ENCODE results near the gene KCNQ1.

DNA sequence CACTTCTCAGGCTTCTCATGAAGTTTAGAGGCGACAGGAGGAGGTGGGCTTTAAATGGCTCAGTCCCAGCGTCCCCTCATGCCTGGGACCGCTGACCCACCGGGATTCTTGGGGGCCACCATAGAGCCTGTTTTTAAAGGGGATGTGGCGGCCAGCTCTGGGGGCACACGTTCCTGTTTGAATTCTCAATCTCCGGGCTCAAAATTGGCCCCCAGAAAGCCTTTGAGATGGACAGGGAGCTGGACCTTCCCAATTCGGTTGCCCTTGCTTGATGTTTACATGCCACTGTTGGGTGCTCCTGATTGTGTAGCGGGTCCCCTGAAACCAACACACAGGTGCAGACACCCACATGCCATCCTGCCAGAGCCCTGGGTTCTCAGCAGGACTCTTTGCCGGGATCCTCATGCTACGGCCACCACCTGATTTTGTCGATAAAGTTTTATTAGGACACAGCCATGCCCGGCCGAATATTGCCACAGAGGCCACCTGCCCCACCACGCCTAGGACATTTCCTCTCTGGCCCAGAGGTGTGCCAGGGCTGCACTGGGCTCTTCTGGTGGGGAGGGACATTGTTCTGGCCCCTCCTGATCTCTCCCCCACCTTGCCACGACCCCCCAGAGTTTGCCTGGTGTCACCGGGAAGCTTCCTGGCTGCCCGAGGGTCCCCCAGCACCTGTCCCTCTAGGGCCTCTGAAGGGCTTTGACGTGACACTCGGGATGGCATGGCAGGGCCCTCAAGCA, 71.6 kb downstream of the KCNQ1 start:
- TF ChIP-seq CTCF (IDR thresholded peaks at IDR 0.05) (no peak), POLR2AphosphoS5 (IDR thresholded peaks at IDR 0.05) (no peak)
